Fibroblast of lung (primary cell): ENCODE results near the gene PCBP3. TPM values are rescaled to one million over a fixed set of nuclear protein-coding genes. Genes with fewer than 3 reads are reported as not detected.
"Not testable (repeated sequence)": the region's sequence is repeated elsewhere in the genome, so short reads cannot be mapped to it uniquely, and the experiment has no call there.

ENCODE experiments used
- DNase-seq, 2 donors: peaks; one replicate each; pipeline versions ENCODE4 v3.0.0 to v3.0.0-alpha.2; 2010; ENCODE audit warnings: low read depth in 2 of 2
- H2AFZ ChIP-seq: 2 replicates; pipeline ENCODE4 v1.5.1; 2012; ENCODE audit warnings: low read length, control low read depth, inconsistent platforms
- H3K27ac ChIP-seq: 2 replicates; pipeline ENCODE4 v1.5.1; 2011; ENCODE audit warnings: low read length, control low read depth; ENCODE audit not compliant: insufficient read depth
- H3K27me3 ChIP-seq: 2 replicates; pipeline ENCODE4 v1.5.1; 2011; ENCODE audit warnings: mild to moderate bottlenecking, low read length; ENCODE audit not compliant: control insufficient read depth, insufficient read depth
- H3K36me3 ChIP-seq: 2 replicates; pipeline ENCODE4 v1.5.1; 2011; ENCODE audit warnings: low read length; ENCODE audit not compliant: control insufficient read depth, insufficient read depth
- H3K4me1 ChIP-seq: 2 replicates; pipeline ENCODE4 v1.5.1; 2011; ENCODE audit warnings: low read length; ENCODE audit not compliant: control insufficient read depth, insufficient read depth; ENCODE audit errors: extremely low read depth
- H3K4me2 ChIP-seq: 2 replicates; pipeline ENCODE4 v1.5.1; 2011; ENCODE audit warnings: low read length, control low read depth; ENCODE audit not compliant: insufficient read depth; ENCODE audit errors: extremely low read depth
- H3K4me3 ChIP-seq, 4 experiments: fragments of 200-600 bp in 1 of 4; sonication (generic) in 1 of 4; replicated peaks in 1 of 4; 2 replicates each; pipeline ENCODE4 v1.5.1; 2011 to 2016; ENCODE audit warnings: low read length in 4 of 4, low read depth in 3 of 4, mild to moderate bottlenecking in 3 of 4, control low read depth in 2 of 4, inconsistent platforms in 1 of 4, mixed read lengths in 1 of 4; ENCODE audit not compliant: insufficient read depth in 1 of 4; ENCODE audit errors: control extremely low read depth in 1 of 4
- H3K79me2 ChIP-seq: 2 replicates; pipeline ENCODE4 v1.5.1; 2012; ENCODE audit warnings: mild to moderate bottlenecking, low read length, inconsistent platforms; ENCODE audit not compliant: control insufficient read depth, insufficient read depth
- H3K9ac ChIP-seq: 2 replicates; pipeline ENCODE4 v1.5.1; 2011; ENCODE audit warnings: mild to moderate bottlenecking, low read length, control low read depth; ENCODE audit not compliant: insufficient read depth
- H3K9me3 ChIP-seq: 2 replicates; pipeline ENCODE4 v1.5.1; 2012; ENCODE audit warnings: low read depth, low read length; ENCODE audit not compliant: control insufficient read depth, insufficient read depth
- H4K20me1 ChIP-seq: 2 replicates; pipeline ENCODE4 v1.5.1; 2011; ENCODE audit warnings: low read length; ENCODE audit not compliant: control insufficient read depth, insufficient read depth; ENCODE audit errors: extremely low read depth
- EZH2 ChIP-seq: IDR thresholded peaks from 2 replicates; pipeline ENCODE4 v1.5.1; 2012; ENCODE audit warnings: low read length, control low read depth, mild to moderate bottlenecking; ENCODE audit errors: missing control alignments
- polyA plus RNA-seq, 2 donors: library from polyadenylated mRNA; depleted of rRNA in 1 of 2; stranded (reverse) in 1 of 2; unstranded in 1 of 2; fragments of >200 nt; gene quantifications; 2 replicates each; pipeline ENCODE4 v1.2.1, GENCODE V29; 2011 to 2012; ENCODE audit warnings: missing spikeins in 1 of 2
- total RNA-seq: library from RNA; depleted of rRNA; stranded (reverse); fragments of >200 nt; gene quantifications from 2 replicates; pipeline ENCODE4 v1.2.1, GENCODE V29; 2014
- TF ChIP-seq, protein P1 (sequence below), 2 donors: IDR thresholded peaks in 1 of 2; conservative IDR thresholded peaks in 1 of 2; 1 replicate in 1 of 2; 2 replicates in 1 of 2; pipeline ENCODE4 v1.5.1; 2011 to 2012; ENCODE audit warnings: low read length in 2 of 2, control low read depth in 1 of 2, inconsistent platforms in 1 of 2, low read depth in 1 of 2, mild to moderate bottlenecking in 1 of 2

Gene PCBP3
- total and polyA plus RNA-seq, 2 donors (not counting 1 experiment from before 2014, with no cell fraction given): 0.51 to 1.7 TPM

- H3K4me2 ChIP-seq: no peak overlapping the region
- no peaks in the 10 kb centered on the region for H3K36me3 ChIP-seq
- no peaks in the 10 kb centered on the region for H3K4me1 ChIP-seq
- no peaks in the 10 kb centered on the region for H3K9me3 ChIP-seq
- TF ChIP-seq EZH2: no peak
- TF ChIP-seq, protein P1, sequence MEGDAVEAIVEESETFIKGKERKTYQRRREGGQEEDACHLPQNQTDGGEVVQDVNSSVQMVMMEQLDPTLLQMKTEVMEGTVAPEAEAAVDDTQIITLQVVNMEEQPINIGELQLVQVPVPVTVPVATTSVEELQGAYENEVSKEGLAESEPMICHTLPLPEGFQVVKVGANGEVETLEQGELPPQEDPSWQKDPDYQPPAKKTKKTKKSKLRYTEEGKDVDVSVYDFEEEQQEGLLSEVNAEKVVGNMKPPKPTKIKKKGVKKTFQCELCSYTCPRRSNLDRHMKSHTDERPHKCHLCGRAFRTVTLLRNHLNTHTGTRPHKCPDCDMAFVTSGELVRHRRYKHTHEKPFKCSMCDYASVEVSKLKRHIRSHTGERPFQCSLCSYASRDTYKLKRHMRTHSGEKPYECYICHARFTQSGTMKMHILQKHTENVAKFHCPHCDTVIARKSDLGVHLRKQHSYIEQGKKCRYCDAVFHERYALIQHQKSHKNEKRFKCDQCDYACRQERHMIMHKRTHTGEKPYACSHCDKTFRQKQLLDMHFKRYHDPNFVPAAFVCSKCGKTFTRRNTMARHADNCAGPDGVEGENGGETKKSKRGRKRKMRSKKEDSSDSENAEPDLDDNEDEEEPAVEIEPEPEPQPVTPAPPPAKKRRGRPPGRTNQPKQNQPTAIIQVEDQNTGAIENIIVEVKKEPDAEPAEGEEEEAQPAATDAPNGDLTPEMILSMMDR (conservative IDR thresholded peaks at IDR 0.05 in 1 of 2, IDR thresholded peaks at IDR 0.05 in 1 of 2; ENCODE audit: low read depth in 1 of 2, low read length in 2 of 2): no peak
- H2AFZ ChIP-seq: no peak overlapping the region
- no peaks in the 10 kb centered on the region for H4K20me1 ChIP-seq
- H3K79me2 ChIP-seq: no peaks in the 10 kb centered on the region
- no peak for DNase-seq
- H3K27ac ChIP-seq: no peak overlapping the region
- no peak overlapping the region for H3K9ac ChIP-seq
- no peak overlapping the region for H3K4me3 ChIP-seq
- H3K27me3 ChIP-seq: peaks cover 2% of the 10 kb centered on the region
Measured at GRCh38 chr21:45601551-45601950, 42.0 kb upstream of the PCBP3 start.

- Histone ChIP-seq H4K20me1 (no peaks in the 10 kb centered on the region), H3K27me3 (peaks cover 2% of the 10 kb centered on the region), H3K4me1 (no peaks in the 10 kb centered on the region), H3K36me3 (no peaks in the 10 kb centered on the region), H3K9me3 (no peaks in the 10 kb centered on the region), H3K4me3 (no peak overlapping the region), H3K9ac (no peak overlapping the region), H3K79me2 (no peaks in the 10 kb centered on the region), H3K4me2 (no peak overlapping the region), H2AFZ (no peak overlapping the region), H3K27ac (no peak overlapping the region)
- DNase-seq: no peak
- TF ChIP-seq, protein P1 (conservative IDR thresholded peaks at IDR 0.05 in 1 of 2, IDR thresholded peaks at IDR 0.05 in 1 of 2; ENCODE audit: low read depth in 1 of 2, low read length in 2 of 2): no peak
- no peak for TF ChIP-seq EZH2
Measured at GRCh38 chr21:45602106-45602505, 41.4 kb upstream of the PCBP3 start.

GRCh38 chr21:45603481-45603880 lies 40.0 kb upstream of the PCBP3 start:
- Histone ChIP-seq H2AFZ (no peak overlapping the region), H3K36me3 (no peaks in the 10 kb centered on the region), H3K27ac (no peak overlapping the region), H3K9me3 (no peaks in the 10 kb centered on the region), H3K4me2 (no peak overlapping the region), H3K4me3 (no peak overlapping the region), H3K9ac (no peak overlapping the region), H3K27me3 (peaks cover 2% of the 10 kb centered on the region), H4K20me1 (no peaks in the 10 kb centered on the region), H3K4me1 (no peaks in the 10 kb centered on the region), H3K79me2 (no peaks in the 10 kb centered on the region)
- TF ChIP-seq, protein P1 (conservative IDR thresholded peaks at IDR 0.05 in 1 of 2, IDR thresholded peaks at IDR 0.05 in 1 of 2; ENCODE audit: low read depth in 1 of 2, low read length in 2 of 2): no peak
- no peak for TF ChIP-seq EZH2
- DNase-seq: no peak

DNA sequence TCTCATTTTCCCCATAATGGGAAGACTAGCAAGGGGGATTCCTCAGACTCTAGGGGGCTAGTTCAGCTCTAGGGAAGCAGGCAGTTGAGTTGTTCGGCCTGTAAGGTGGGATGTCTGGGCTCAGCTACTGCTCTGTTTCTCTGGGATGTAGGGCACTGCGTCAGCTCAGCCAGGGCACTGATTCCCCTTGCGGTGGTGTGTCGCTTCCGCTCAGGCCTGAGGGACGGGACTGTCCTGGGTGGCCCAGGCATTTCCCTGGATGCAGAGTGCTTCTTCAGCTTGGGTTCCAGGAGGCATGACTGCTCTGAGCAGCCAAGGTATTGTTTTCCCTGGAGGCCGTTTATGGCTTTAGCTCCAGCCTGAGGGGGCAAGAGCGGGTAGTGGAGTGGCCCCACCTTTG lies 38.8 kb upstream of the PCBP3 start:
- not testable (repeated sequence) for H3K4me2 ChIP-seq, H3K9ac ChIP-seq, H3K9me3 ChIP-seq, H4K20me1 ChIP-seq, H3K4me3 ChIP-seq, H3K27me3 ChIP-seq, H2AFZ ChIP-seq, H3K36me3 ChIP-seq, DNase-seq, H3K4me1 ChIP-seq, H3K79me2 ChIP-seq, H3K27ac ChIP-seq
